Muscle of arm (tissue), 12 donors: ENCODE results near the gene GPRIN1. TPM values are rescaled to one million over a fixed set of nuclear protein-coding genes. Genes with fewer than 3 reads are reported as not detected.
"Not testable (repeated sequence)": the region's sequence is repeated elsewhere in the genome, so short reads cannot be mapped to it uniquely, and the experiment has no call there.

ENCODE experiments used
- DNase-seq: peaks from one replicate; pipeline ENCODE4 v3.0.0-alpha.2; 2013
- polyA plus RNA-seq, 12 donors: library from polyadenylated mRNA; unstranded; fragments of 120-200 nt; gene quantifications; one replicate each; pipeline ENCODE4 v1.2.1, GENCODE V29; 2013; ENCODE audit not compliant: insufficient read length in 12 of 12

Gene GPRIN1
- polyA plus RNA-seq, 12 donors: 0.48 to 5.5 (median 0.70) TPM; not detected in 1

DNA sequence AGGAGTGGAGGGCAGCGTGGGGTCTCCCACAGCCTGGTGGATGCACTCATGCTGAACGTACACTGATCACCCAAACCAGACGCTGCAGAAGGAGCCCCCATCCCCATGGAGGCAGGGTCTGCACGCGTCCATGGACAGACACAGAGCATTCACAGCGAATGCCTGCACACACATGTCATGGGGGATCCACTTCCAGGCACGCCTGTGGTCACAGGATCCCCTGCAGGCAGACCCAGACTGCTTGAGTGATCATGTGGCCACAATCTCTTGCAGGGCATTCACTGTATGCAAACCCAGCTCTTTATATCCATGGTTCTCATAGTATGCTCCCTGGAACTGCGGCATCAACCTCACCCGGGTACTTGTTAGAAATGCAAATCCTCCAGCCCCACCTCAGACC, 15.0 kb upstream of the GPRIN1 start:
- no peak for DNase-seq

DNA sequence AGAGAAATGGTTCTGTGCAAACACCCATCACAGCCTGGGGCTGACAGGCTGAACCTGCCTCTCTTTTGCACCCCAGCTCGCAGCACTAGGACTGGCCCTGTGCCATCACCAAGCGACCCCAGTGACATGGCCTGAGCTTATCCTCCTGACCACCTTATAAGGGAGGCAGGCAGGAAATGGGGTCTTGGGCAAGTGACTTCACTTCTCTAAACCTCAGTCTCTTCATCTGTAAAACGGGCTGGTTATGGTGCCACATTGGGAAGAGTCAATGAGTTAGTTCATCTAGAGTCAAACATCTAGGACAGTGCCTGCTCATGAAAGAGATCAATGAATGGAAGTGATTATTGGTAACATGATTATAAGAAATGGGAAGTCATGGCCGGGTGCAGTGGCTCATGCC, 14.2 kb upstream of the GPRIN1 start:
- no peak for DNase-seq

DNA sequence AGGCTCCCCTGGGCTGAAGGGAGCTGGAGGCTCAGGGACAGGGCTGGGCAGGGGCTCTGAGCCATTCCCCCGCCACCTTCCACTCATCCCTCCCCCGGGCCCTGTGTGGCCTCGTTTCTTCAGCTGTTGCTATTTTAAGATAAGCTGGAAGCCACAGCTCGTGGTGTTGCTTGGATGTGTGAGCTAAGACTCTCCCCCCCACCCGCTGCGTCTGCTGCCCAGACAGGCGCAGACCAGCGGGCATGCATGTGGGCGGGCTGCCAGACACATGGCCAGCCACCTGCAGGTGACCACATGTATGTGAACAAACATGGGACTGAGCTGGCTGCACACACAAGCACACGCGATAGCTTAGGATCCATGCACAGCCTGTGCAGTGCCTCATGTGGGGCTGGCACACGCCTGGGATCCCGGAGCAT, 11.7 kb upstream of the GPRIN1 start:
- DNase-seq: no peak

DNA sequence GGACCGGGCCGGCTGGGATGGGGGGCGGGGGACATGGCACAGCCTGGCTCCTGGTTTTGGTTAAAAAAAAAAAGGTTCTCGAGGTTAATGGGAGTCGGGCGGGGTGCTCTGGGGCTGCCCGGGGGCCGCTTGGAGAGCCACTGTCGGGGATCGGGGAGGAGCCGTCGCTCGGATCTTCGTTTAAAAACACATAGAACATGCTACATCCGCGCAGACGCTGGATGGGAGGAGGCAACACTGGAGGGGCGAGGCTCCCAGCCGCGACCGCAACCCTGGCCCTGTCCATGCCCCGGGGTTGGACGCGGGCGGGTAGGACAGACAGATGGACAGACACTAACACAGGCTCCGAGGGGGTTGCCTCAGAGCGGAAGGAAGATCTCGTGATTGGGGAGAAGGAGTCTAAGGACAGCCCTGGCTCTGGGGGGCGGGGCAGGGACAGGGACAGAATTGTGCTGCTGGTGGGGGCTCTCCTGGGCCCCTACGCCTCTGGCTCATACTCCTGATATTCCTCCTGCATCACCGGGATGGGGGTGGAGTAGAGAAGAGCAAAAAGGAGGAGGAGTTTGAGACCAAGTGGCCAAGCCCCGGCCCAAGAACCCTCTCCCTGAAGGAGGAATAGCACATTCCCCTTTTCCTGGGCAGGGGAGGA, 10.5 kb upstream of the GPRIN1 start:
- no peak for DNase-seq

DNA sequence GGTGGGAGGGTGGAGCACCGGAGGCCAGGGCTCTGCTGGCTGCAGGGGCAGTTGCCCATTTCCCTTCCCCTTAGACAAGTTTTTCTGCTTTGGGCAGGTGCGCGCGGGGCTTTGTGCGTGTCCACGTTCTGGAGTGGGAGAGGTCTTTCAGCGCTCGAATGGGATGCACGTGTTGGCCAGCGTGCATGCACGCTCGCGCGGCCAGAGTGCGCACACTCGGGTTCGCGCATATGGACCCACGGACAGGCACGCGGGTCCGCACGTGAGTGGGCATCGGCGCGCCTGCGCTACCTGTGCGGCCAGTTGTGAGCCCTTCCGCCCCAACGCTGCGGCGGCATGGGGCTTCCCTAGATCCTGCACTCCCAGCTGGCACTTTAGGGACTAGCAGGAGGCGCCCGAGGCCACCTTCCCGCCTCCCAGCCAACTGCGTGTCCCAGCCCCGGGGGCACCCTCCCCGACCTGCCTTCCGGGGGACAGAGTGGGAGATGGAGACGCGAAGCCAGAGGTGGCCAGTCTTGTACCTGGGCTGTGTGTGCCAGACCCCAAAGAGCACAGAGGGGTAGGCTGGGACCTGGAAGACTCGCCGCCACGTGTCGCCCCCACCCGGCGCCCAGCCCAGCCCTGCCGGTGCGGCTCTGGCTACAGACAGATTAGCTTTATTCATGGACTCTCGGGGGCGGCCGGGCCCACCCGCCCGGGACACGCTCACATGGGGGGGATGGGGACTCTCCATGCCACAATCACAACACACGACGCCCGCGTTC, 9.8 kb upstream of the GPRIN1 start:
- DNase-seq: no peak

DNA sequence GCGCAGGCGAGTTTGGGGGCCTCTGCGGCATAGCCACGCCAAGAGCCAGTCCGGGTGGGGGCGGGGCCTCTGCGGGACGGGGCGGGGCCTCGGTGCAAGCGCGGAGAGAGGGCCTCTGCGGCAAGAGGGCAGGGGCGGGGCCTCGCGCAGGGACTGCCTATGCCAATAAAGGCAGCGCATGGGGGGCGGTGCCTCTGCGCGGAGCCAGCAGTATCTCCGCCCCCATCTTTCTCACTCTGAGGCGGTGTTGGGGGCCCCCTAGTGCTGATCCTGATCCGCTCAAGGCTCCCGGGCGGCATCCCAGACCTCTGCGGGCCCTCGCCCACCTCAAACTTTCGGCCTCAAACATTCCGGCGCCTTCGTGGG, 9.2 kb upstream of the GPRIN1 start:
- DNase-seq: peak; percentile 39

DNA sequence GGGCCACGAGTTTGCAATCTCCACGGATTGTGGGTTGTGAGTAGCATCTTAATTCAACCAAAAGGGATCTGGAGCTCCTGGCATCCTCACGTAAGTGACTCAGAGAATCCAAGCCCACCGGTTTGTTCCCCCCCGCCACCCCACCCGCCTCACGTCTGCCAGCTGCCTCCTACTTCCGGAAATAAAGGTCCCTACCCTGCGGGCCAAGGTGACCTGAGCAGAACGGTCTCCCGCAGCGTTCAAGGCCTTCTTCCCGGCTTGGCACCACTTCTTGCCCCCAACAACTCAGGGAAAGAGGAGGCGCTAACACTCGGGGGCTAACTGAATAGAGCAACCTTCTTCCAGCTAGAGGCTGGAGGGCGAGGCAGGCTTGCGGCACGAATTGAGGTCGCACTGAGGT, 8.8 kb upstream of the GPRIN1 start:
- DNase-seq: no peak

DNA sequence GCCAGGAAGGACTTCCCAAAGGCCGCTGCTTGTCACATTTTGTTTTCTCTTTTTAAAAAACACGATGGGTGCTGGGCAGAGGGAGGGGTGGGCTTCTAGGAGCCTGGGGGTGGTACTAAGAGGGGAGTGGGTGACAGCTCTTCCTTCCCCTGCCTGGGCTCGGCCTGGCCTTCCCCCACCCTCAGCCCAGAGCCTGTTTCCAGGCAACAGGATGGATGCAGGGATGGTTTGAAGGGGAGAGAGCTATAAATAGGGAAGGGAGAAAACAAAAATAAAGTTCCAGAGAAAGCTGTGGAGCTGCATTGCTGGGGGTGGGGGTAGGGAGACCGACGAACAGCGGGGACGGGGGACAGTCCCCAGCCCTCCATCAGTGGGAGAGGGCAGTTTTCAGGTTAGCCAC, 6.6 kb upstream of the GPRIN1 start:
- no peak for DNase-seq

DNA sequence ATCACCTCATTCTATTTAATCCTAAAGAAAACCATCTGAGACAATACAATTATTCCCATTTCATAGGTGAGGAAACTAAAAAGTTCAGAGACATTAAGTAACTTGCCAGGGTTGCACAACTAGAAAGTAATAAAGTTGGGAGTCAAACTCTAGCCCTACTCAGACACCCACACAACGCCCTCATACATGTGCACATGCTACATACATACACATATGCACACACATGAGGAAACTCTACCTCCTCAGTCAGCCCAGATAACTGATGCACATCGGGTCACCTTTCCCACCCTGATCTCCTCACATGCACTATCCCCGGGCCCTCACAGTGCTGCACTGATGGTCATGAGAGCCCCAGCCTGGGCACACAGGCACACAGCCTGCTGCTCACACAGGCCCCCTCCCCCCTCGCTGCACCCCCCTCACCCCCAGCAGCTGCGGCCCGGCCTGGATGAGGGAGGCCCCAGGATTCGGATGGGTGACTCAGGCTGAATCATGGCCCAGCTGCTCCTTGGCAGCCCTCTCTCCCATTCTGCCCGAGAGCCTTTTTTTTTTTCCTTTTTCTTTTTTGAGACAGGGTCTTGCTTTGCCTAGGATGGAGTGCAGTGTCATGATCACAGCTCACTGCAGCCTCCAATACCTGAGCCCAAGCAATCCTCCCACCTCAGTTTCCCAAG, 5.0 kb upstream of the GPRIN1 start:
- DNase-seq: no peak

DNA sequence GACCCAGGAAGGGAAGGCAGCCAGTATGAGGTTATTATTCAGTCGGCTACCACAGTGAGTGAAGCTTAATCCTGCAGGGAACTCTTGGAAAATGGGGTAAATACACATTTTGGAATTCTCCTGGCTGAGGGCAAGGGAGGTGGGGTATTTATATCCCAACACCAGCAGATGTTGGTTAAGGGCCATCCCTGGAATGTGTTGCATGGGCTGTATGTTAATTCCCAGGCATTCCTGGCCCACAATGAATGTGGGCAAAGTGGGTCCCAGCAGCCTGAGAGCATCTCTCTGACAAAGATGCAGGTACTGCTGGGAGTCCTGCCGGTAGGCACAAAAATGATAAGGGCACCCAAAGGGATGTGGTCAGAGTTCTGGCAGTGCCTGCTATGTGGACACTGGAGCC, 2.9 kb upstream of the GPRIN1 start:
- no peak for DNase-seq

DNA sequence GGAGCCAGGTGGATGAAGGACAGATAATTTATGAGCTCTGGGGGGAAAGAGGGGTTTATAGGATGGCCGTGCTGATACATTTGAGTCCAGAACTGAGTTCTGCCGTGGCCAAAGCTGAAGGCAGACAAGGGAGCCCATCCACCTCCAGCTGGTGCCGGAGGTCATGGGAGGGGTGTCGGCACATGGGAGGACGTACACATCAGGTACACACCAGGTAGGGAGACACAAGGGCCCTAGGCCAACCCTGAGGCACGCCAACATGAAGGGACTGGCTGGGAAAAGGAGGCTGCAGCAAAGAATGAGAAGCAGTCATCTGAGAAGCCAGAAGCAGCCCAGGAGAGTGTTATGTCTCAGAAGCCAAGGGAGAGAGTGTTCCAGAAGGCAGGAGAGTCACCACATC, 2.1 kb upstream of the GPRIN1 start:
- DNase-seq: no peak

DNA sequence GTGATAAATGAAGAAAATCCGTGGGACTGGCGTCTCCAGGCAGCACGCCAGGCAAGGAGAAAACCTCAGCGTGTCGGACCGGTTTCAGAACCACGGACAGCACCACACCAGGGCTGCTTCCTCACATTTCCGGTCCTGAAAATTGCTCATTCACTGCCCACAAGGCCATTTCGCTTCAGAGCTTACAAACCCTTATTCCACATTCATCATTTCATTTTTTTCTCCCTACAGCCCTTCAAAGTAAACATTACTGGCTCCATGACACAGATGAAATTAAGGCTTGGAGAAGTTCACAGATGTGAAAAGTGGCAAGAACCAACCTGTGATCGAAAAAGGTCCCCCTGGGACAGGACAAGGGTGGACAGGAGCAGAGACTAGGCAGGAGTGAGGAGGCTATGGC, 1.5 kb upstream of the GPRIN1 start:
- peak; percentile 85 for DNase-seq

DNA sequence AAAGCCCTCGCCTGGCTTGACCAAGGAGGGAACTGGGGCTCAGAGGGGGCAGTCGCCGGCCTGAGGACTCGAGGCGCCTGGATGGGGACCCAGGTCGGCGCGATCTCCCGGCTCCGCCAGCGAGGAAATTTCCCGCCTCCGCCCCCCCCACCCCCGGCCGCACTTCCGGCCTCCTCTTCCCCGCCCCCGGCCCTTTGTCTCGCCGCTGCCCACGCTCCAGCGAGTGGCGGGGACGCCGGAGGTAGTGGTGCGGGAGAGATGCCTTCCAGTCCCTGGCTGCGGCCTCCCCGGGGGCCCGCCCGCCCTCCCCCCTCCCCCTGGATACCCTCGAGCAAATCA, 448 bp upstream of the GPRIN1 start:
- no peak for DNase-seq

DNA sequence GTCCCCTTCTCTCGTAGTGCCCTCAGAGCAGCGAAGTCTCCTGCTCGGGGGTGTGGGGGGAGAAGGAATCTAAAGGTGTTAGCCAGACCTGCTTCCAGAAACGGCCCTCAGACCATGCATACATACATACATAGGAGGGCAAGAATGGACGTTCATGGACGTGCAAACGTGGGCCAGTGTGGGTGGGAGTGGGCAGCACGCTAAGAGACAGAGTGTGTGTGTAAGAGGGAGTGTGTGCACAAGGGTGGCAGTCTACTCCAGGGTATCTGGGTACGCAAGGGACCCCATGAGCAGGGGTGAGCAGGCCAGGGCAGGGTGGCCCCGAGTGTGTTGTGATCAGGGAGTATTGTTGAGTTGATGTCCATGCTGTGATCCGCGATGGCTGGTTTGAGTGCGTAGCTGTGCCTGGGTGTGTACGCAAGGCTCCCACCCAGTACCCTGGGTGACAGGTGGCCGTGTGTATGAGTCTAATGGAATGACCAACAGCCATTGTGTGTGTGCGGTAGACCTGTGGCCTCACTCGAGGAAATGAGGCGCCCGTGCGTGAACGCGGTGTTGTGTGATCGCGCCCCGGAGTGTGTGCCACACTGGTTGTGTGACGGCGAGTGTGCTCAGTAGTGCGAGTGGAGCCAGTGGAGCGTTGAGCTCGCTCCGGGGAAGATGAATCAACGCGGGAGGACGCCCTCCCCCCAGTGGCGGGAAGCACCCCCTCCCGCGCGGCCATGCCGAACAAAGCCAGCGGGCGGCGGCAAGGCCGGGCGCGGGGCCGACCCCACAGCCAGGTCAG, 826 bp downstream of the GPRIN1 start:
- no peak for DNase-seq

DNA sequence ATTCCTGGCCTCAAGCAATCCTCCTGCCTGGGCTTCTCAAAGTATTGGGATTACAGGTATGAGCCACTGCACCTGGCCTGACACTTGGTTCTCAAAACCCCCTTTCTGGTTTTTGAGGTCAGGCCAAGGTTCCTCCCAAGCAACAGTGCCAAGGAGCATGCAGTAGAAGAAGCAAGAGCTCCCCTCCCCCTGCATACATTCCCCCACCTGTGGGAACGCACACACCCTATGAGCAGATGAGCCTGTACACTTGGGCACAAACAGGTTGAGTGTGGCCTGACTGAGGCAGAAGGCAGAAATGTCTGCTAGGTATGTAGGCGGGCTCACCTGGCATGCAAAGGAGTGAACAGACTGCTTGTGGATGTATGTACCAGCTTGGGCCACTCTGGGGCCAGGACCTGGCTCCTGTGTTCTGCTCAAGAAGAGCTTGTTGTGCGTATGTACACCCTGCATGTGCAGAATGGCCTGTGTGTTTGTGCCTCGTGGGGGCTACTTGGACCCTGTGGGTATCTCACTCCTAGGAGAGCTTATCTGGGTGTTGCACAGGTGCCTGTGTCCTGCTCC, 1.7 kb downstream of the GPRIN1 start:
- DNase-seq: no peak

DNA sequence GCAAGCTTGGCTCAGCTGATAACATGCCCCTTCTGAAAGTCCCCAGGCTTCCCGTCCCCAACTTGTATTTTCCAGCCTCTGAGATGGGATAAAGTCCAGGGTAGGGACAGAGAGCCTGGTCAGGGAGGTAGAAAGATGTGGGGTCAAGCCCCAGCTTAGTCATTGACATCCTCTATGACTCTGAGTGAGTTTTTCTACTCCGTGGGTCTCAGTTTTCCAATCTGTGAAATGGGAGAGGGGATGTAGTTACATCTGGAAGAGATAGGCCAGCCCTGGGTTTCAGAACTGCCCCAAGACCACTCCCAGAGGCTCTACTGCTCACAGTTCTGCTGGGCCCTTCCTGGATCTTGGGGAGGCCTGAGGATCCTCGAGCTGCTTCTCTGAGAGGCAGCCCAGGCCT, 3.1 kb downstream of the GPRIN1 start:
- no peak for DNase-seq

DNA sequence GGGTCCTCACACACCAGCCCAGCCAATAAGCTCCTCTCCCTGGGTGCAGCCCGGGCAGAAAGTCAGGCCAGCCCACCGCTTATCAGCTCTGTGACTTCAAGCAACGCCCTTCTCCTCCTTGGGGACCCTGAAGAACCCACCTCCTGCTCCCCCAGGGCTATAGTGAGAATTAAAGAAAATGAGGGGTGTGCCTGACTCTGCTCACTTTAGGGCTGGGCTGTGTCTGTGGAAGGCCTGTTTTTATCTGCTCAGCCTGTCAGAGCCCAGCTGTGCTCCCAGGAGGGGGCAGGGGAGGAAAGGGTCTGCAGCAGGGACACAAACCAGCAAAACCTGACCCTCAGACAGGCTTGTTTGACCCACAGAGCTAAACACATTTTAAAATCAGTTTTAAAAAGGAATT, 3.9 kb downstream of the GPRIN1 start:
- no peak for DNase-seq

DNA sequence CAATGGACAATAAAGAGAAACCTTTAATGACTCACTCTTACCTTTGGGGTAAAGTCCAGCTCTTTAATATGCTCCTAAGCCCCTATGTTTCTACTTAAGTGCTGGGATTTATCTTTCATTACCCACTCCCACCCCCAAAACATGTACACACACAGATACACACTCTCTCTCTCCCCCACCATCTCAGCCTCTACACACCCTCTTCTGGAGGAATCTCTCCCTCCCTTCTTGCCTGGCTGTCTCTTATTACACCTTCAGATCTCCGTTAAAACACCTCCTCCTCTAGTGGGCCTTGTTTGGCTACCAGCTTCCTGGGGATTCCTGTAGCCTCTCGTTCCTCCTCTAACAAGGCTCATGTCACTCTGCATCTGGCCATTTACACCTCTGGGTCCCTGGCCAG, 6.9 kb downstream of the GPRIN1 start:
- no peak for DNase-seq

DNA sequence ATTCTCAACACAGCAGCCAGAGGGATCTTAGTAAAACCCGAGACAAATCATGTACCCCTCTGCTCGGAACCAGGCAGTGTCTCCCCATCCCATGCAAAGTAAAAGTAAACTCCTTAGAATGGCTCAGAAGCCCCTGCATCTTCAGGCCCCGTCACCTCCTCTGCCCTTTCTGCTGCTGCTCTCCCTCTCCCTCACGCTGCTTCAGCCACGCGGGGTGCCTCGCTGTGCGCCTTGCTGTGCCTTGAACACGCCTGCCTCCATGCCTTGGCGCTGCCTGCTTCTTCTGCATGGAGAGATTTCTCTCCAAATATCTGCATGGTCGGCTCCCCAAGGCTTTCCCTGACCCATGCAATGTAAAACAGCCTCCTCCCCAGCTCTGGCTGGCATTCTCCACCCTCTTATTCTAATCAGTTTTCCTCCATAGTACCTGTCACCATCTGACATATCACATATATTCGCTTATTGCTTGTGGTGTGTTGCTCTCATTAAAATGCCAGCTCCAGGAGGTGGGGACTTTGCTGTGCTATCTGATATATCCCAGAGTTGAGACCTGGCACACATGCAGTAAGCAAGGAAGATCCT, 8.0 kb downstream of the GPRIN1 start:
- no peak for DNase-seq

DNA sequence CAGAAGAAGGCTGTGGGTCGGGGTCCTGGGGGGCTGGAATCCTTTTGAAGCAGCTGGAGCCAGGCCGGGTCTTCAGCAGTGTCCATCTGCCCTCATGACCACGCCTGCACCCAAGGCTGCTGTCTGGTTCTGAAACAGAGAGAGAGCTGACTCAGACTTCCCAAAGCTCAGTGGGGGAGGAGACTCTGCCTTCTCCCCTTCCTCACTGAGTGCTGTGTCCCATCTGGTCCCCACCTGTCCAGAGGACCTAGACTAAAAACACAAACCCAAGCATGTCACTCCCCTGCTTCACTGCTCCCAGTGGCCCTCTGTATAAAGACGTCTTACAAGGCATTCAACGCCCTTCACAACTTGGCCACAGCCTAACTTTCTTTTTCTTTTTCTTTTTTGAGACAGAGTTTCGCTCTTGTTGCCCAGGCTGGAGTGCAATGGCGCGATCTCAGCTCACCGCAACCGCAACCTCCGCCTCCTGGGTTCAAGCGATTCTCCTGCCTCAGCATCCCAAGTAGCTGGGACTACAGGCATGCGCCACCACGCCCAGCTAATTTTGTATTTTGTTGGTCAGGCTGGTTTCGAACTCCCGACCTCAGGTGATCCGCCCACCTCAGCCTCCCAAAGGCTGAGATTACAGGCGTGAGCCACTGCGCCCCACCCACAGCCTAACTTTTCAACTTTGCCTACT, 10.1 kb downstream of the GPRIN1 start:
- DNase-seq: not testable (repeated sequence)
